Aorta (tissue), 5 donors: ENCODE measurements around the gene NSUN2. TPM values are rescaled to one million over a fixed set of nuclear protein-coding genes. Genes with fewer than 3 reads are reported as not detected.

Experiments
- ATAC-seq: fragments of 200-7000 bp; cut with Tn5 transposase; one replicate; pipeline ENCODE4 v1.9.1; 2022; ENCODE audit warnings: moderate library complexity; ENCODE audit not compliant: low FRiP score
- DNase-seq, 2 donors: peaks; one replicate each; pipeline ENCODE4 v3.0.0-alpha.2; 2020
- H3K27ac ChIP-seq, 2 donors: one replicate each; pipeline ENCODE4 v1.5.1; 2013; ENCODE audit warnings: low read length in 2 of 2, mild to moderate bottlenecking in 2 of 2, moderate library complexity in 2 of 2, control low read depth in 1 of 2, inconsistent platforms in 1 of 2, low read depth in 1 of 2
- H3K27me3 ChIP-seq, 2 donors: one replicate each; pipeline ENCODE4 v1.6.1; 2013; ENCODE audit warnings: control low read depth in 1 of 2, low read length in 1 of 2, mild to moderate bottlenecking in 1 of 2, moderate library complexity in 1 of 2; ENCODE audit not compliant: insufficient read depth in 2 of 2, control insufficient read depth in 1 of 2
- H3K36me3 ChIP-seq, 2 donors: one replicate each; pipeline ENCODE4 v1.6.1; 2013; ENCODE audit warnings: control low read depth in 1 of 2, low read length in 1 of 2, mild to moderate bottlenecking in 1 of 2; ENCODE audit not compliant: insufficient read depth in 2 of 2, control insufficient read depth in 1 of 2
- H3K4me1 ChIP-seq, 2 donors: one replicate each; pipeline ENCODE4 v1.6.1; 2013; ENCODE audit warnings: low read length in 2 of 2, control low read depth in 1 of 2, mild to moderate bottlenecking in 1 of 2, moderate library complexity in 1 of 2; ENCODE audit not compliant: insufficient read depth in 2 of 2, control insufficient read depth in 1 of 2
- H3K4me3 ChIP-seq, 2 donors: one replicate each; pipeline ENCODE4 v1.5.1; 2013; ENCODE audit warnings: low read length in 2 of 2, control low read depth in 1 of 2, mild to moderate bottlenecking in 1 of 2
- H3K9me3 ChIP-seq: one replicate; pipeline ENCODE4 v1.6.1; 2013; ENCODE audit warnings: mild to moderate bottlenecking, low read length; ENCODE audit not compliant: control insufficient read depth
- WGBS, 2 donors: extraction: QIAGEN DNeasy Blood & Tissue Kit; methylation state at CpG; one replicate each; pipeline ENCODE4 v1.1.7; 2013; 5-methylcytosine and 5-hydroxymethylcytosine counted together
- intact Hi-C, 2 donors: fragments of 100-400 bp; cut with DNase I; formaldehyde crosslinking; loops; one replicate each; pipeline versions ENCODE4 v1.14.2 to v1.15.0; 2022
- polyA plus RNA-seq, 2 donors: library from polyadenylated mRNA; stranded (reverse); fragments of 200-250 nt; gene quantifications; one replicate each; pipeline ENCODE4 v1.2.3, GENCODE V29; 2013
- total RNA-seq, 2 donors: library from RNA; stranded (reverse); fragmentation: NEBNext Ultra II Directional; extraction: Animal tissue kit (Norgen Biotek cat#: 25700); gene quantifications; one replicate each; pipeline ENCODE4 v1.2.1, GENCODE V29; 2021
- donor health status: healthy with polysubstance abuse.
- donor health status: Bipolar disorder and iron deficiency.
- donor health status: DM: no; HTN: no; CAD: no.
- donor health status: DM: no; HTN: no; CAD: no.
- donor health status: DM: yes; HTN: yes; CAD: no.

NSUN2 gene
- total and polyA plus RNA-seq, 4 donors, result 15.0 to 46.1 (median 41.8) TPM

DNA sequence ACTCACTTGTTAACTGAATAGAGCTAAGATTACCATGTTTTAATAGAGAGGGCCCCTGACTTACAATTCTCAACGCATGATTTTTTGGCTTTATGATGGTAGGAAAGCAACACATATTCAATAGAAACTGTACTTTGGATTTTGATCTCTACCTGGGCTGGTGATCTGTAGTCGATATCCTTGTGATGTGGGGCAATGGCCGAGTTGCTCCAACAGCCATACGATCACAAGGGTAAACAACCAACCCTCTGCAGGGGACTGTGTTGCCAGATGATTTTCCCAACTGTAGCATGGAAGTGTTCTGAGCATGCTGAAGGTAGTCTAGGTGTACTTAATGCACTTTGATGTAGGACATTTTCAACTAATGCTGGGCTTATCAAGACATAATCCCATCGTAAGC, 36.5 kb downstream of the NSUN2 start:
- peaks cover 0 to 5% of the 10 kb centered on the region in 2 donors for H3K36me3 ChIP-seq
- intact Hi-C loops, result no loop called here
- no peaks in the 10 kb centered on the region for H3K9me3 ChIP-seq
- DNase-seq, result no peak
- no peaks in the 10 kb centered on the region for H3K27me3 ChIP-seq
- ATAC-seq, result no peak
- H3K4me1 ChIP-seq, result peaks cover 0 to 4% of the 10 kb centered on the region in 2 donors
- H3K27ac ChIP-seq, result no peak overlapping the region
- 94 to 96% methylated on average over 5 of the region's 5 CpGs for WGBS, 2 donors
- no peak overlapping the region for H3K4me3 ChIP-seq

DNA sequence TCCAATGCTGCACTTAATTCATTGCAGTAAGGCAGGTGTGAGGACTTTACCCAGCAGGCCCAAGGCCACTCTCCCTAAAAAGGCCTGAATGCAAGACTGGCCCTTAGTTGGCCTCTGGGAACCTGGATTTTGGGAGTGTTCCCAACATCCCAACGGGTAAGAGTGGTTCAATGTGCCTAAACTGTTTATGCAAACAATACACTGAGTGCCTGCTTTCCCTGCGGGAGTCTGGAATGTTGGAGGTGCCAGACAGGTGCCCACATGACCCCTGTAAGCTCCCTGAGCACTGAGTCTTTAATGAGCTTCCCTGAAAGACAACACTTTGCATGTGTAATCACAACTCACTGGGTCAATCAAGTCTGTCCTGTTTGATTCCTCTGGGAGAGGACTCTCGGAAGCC, 37.4 kb downstream of the NSUN2 start:
- Histone ChIP-seq H3K27ac (no peak overlapping the region), H3K36me3 (peaks cover 0 to 5% of the 10 kb centered on the region in 2 donors), H3K4me1 (peaks cover 0 to 4% of the 10 kb centered on the region in 2 donors), H3K9me3 (no peaks in the 10 kb centered on the region), H3K27me3 (no peaks in the 10 kb centered on the region), H3K4me3 (no peak overlapping the region)
- DNase-seq (no peak), ATAC-seq (no peak)
- intact Hi-C loops, result no loop called here
- whole genome bisulfite sequencing, 2 donors, result 83 to 86% methylated on average over 3 of the region's 3 CpGs

DNA sequence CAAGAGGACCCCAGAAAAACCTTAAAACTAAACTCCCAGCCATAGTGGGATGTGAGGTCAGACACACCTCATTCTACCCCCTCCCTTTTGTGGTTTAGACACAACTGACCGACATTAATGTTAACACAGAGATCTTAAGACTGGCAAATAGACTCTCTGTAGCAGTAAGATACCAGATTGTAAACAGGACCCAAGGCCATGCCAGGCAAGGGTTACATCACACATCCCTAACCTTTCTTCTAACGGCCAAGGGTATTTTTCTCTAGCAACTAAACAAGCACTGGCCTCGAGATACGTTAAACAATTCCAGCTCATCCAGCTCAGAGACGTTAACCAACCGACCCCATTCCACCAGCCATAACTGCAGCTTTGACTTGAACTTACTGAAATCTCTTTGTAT, 38.8 kb downstream of the NSUN2 start:
- Histone ChIP-seq H3K9me3 (no peaks in the 10 kb centered on the region), H3K4me3 (no peak overlapping the region), H3K36me3 (peaks cover 0 to 3% of the 10 kb centered on the region in 2 donors), H3K4me1 (peaks cover 0 to 4% of the 10 kb centered on the region in 2 donors), H3K27me3 (no peaks in the 10 kb centered on the region), H3K27ac (no peak overlapping the region)
- intact Hi-C loops, result no loop called here
- DNase-seq (no peak), ATAC-seq (no peak)
- 87 to 89% methylated on average over 6 of the region's 6 CpGs for WGBS, 2 donors

- Histone ChIP-seq H3K4me1 (peaks cover 0 to 4% of the 10 kb centered on the region in 2 donors), H3K27me3 (no peaks in the 10 kb centered on the region), H3K4me3 (no peak overlapping the region), H3K36me3 (no peaks in the 10 kb centered on the region), H3K27ac (no peak overlapping the region), H3K9me3 (no peaks in the 10 kb centered on the region)
- WGBS, 2 donors, result 69 to 81% methylated on average over 14 of the region's 14 CpGs
- ATAC-seq (no peak), DNase-seq (no peak)
- intact Hi-C loops, result no loop called here
These were observed 39.5 kb downstream of the NSUN2 start for GRCh38 chr5:6593148-6594016.

DNA sequence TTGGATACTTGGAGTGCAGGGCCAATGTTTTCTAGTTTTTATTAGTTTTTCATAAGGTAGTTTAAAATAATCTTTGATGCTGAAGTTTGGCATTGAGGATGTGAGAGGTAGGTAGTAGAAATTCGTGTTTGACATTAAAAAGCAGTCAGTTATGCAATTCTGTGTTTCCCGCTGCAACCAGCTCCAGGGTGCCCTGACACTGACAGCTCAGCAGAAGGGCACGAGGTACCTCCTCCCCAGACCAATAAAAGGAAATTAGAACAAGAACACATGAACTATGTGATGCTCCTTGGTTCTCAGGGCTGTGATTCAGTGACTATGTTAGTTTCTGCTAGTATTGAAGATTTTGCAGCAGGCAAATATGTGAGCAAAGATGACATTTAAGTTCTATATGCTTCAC, 40.2 kb downstream of the NSUN2 start:
- WGBS, 2 donors, result 83 to 84% methylated on average over 3 of the region's 3 CpGs
- ATAC-seq, result no peak
- H3K36me3 ChIP-seq, result no peaks in the 10 kb centered on the region

GRCh38 chr5:6591671-6592288, 41.1 kb downstream of the NSUN2 start:
- Histone ChIP-seq H3K36me3 (no peaks in the 10 kb centered on the region), H3K4me1 (no peaks in the 10 kb centered on the region), H3K27ac (no peak overlapping the region), H3K4me3 (no peak overlapping the region), H3K9me3 (no peaks in the 10 kb centered on the region), H3K27me3 (no peaks in the 10 kb centered on the region)
- 92 to 93% methylated on average over 12 of the region's 12 CpGs for WGBS, 2 donors
- DNase-seq, result no peak
- ATAC-seq, result no peak
- intact Hi-C loops, result no loop called here

More for the DNA sequence above, 40.2 kb downstream of the NSUN2 start:
- H3K27me3 ChIP-seq, result no peaks in the 10 kb centered on the region
- no peak for DNase-seq
- intact Hi-C loops, result no loop called here
- H3K27ac ChIP-seq, result no peak overlapping the region
- no peak overlapping the region for H3K4me3 ChIP-seq
- H3K9me3 ChIP-seq, result no peaks in the 10 kb centered on the region
- H3K4me1 ChIP-seq, result peaks cover 0 to 1% of the 10 kb centered on the region in 2 donors

DNA sequence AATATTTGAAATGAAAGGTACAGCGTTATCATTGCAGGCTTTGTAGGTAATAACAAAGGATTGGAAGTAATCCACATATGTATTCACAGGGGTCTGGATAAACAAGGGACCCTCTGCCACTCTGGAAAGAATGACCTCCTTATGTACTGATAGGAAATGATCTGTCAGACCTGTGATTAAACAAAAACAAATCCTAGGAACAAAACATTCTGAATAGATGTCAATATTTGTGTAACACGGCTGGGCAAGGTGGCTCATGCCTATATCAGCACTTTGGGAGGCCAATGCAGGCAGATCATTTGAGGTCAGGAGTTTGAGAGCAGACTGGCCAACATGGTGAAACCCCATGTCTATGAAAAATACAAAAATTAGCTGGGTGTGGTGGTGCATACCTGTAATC, 42.3 kb downstream of the NSUN2 start:
- H3K9me3 ChIP-seq, result no peaks in the 10 kb centered on the region
- no peak for DNase-seq
- no peaks in the 10 kb centered on the region for H3K27me3 ChIP-seq
- no peak for ATAC-seq
- H3K4me1 ChIP-seq, result no peaks in the 10 kb centered on the region
- no peak overlapping the region for H3K27ac ChIP-seq
- H3K4me3 ChIP-seq, result no peak overlapping the region
- H3K36me3 ChIP-seq, result no peaks in the 10 kb centered on the region
- intact Hi-C loops, result no loop called here
- 83 to 85% methylated on average over 2 of the region's 2 CpGs for WGBS, 2 donors

DNA sequence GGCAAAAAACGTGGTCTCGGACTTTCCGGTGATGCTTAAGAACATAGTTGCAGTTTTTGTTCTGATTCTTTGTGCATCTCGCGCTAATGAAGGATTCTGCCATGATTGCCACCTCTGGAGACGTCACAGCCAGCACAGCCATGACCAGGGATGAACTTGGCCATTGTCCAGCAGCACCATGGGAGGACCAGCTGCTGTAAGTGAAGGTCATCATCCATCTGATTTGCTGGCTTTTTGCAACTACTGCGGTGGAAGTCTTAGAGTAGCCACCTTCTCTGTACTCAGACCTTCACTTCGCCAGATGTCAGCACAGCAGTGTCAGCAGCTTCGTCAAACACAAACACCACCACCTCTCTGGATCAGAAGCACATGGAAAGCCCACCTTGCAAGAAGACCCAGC, 45.7 kb downstream of the NSUN2 start:
- ATAC-seq, result no peak

DNA sequence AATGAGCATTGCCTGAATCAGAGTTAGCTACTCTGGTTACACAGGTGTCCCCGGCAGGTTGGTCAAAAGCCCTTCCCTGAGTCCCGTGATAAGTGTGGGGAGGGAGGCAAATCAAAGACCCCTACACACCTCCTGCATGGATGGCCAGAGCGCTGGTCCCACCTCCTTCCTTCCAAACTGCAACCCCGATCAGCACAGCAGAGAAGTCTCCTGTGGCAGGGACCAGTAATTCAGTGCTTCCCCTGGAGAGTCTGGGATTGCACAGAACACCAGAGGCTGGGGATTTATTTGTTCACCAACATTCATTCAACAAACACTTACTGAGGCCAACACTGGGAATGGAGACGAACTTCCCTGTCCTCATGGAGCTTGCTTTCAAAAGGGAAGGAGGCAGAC, 46.2 kb downstream of the NSUN2 start:
- Histone ChIP-seq H3K4me3 (no peak overlapping the region), H3K4me1 (peaks cover 0 to 4% of the 10 kb centered on the region in 2 donors), H3K36me3 (no peaks in the 10 kb centered on the region), H3K27ac (no peak overlapping the region), H3K27me3 (no peaks in the 10 kb centered on the region), H3K9me3 (no peaks in the 10 kb centered on the region)
- intact Hi-C loops, result no loop called here
- ATAC-seq (no peak), DNase-seq (no peak)
- 95 to 97% methylated on average over 5 of the region's 5 CpGs for WGBS, 2 donors

More for the DNA sequence above, 45.7 kb downstream of the NSUN2 start:
- intact Hi-C loops, result no loop called here
- Histone ChIP-seq H3K4me3 (no peak overlapping the region), H3K9me3 (no peaks in the 10 kb centered on the region), H3K4me1 (peaks cover 0 to 4% of the 10 kb centered on the region in 2 donors), H3K27me3 (no peaks in the 10 kb centered on the region), H3K27ac (no peak overlapping the region), H3K36me3 (no peaks in the 10 kb centered on the region)
- 94% methylated on average over 9 of the region's 9 CpGs for WGBS, 2 donors
- no peak for DNase-seq
